Prostate gland (tissue), 2 donors: ENCODE data around the gene UBE2C.

Experiments
- CTCF ChIP-seq, 4 experiments: fragments of 200-600 bp in 2 of 4; fragments of 450-650 bp in 2 of 4; sonication (generic) in 2 of 4; IDR thresholded peaks; 1 replicate in 3 of 4; 2 replicates in 1 of 4; pipeline ENCODE4 v1.5.1; 2016 to 2019; ENCODE audit warnings: antibody characterized with exemption in 4 of 4, mild to moderate bottlenecking in 2 of 4, moderate library complexity in 2 of 4
- POLR2A ChIP-seq: fragments of 450-650 bp; IDR thresholded peaks from one replicate; pipeline ENCODE4 v1.6.1; 2016; ENCODE audit warnings: antibody characterized with exemption, mild to moderate bottlenecking

- TF ChIP-seq CTCF (IDR thresholded peaks at IDR 0.05): no peak
- no peak for TF ChIP-seq POLR2A
Measured at GRCh38 chr20:45783656-45784294, 28.7 kb upstream of the UBE2C start.
